ENCODE measurements around the gene FRMD3. TPM values are rescaled to one million over a fixed set of nuclear protein-coding genes. Genes with fewer than 3 reads are reported as not detected.

The FRMD3 gene
- total and polyA plus RNA-seq, 7 donors, result 5.9 to 27.4 (median 8.3) TPM

DNA sequence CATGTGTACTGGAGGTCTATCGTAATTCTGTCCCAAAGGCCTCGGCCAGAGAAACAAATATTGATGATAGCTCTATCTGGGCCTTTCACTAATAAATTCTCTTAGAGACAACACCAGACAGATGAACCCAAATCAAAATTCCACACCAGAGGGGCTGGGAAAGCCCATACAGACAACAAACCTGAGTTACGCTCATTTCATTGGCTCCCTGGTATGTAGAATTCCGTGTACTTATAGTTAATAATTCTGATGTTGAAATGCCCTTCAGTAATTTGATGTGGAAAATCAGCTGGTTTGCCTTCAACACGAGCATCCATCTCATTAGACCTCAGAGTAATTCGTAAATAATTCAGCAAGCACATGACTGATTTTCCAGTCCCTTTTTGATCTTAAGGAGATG lies 53.2 kb downstream of the FRMD3 start:
- peaks cover 0 to 4% (median 1%) of the 10 kb centered on the region in 4 donors for H3K9me3 ChIP-seq
- no peak for TF ChIP-seq POLR2AphosphoS5 (IDR thresholded peaks at IDR 0.05)
- TF ChIP-seq, protein P1, sequence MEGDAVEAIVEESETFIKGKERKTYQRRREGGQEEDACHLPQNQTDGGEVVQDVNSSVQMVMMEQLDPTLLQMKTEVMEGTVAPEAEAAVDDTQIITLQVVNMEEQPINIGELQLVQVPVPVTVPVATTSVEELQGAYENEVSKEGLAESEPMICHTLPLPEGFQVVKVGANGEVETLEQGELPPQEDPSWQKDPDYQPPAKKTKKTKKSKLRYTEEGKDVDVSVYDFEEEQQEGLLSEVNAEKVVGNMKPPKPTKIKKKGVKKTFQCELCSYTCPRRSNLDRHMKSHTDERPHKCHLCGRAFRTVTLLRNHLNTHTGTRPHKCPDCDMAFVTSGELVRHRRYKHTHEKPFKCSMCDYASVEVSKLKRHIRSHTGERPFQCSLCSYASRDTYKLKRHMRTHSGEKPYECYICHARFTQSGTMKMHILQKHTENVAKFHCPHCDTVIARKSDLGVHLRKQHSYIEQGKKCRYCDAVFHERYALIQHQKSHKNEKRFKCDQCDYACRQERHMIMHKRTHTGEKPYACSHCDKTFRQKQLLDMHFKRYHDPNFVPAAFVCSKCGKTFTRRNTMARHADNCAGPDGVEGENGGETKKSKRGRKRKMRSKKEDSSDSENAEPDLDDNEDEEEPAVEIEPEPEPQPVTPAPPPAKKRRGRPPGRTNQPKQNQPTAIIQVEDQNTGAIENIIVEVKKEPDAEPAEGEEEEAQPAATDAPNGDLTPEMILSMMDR (IDR thresholded peaks at IDR 0.05), result no peak
- no peak for TF ChIP-seq EP300 (IDR thresholded peaks at IDR 0.05)
- TF ChIP-seq POLR2A (IDR thresholded peaks at IDR 0.05), result no peak
- intact Hi-C loops (cut with DNase I), result no loop called here
- no peaks in the 10 kb centered on the region for H3K27me3 ChIP-seq
- H3K27ac ChIP-seq, result no peak overlapping the region
- no peaks in the 10 kb centered on the region for H3K36me3 ChIP-seq
- no peaks in the 10 kb centered on the region for H3K4me1 ChIP-seq
- 83 to 93% methylated on average over 6 of the region's 6 CpGs for WGBS, 2 donors
- DNase-seq, result no peak
- no peak overlapping the region for H3K4me3 ChIP-seq

DNA sequence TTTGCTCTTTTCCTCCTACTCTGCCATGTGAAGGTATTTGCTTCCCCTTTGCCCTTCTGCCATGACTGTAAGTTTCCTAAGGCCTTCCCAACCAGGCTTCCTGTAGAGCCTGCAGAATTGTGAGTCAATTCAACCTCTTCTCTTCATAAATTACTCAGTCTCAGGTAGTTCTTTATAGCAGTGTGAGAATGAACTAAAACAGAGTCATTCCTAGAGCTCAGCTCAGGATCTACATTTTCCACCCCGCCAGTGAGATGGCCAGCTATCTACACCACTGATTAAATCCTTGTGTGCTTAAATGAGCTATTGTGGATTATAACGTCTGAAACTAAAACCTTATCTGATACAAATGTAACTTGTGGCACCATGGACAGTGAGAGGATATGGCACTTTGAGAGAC lies 55.0 kb downstream of the FRMD3 start:
- WGBS, 2 donors, result 81% methylated on average over 2 of the region's 2 CpGs
- no peak for DNase-seq
- H3K36me3 ChIP-seq, result no peaks in the 10 kb centered on the region
- TF ChIP-seq, protein P1 (IDR thresholded peaks at IDR 0.05), result no peak
- TF ChIP-seq EP300 (IDR thresholded peaks at IDR 0.05), result no peak
- TF ChIP-seq POLR2AphosphoS5 (IDR thresholded peaks at IDR 0.05), result no peak
- TF ChIP-seq POLR2A (IDR thresholded peaks at IDR 0.05), result no peak
- peaks cover 0 to 6% (median 4%) of the 10 kb centered on the region in 4 donors for H3K9me3 ChIP-seq
- H3K4me3 ChIP-seq, result no peak overlapping the region
- H3K27ac ChIP-seq, result no peak overlapping the region
- H3K27me3 ChIP-seq, result no peaks in the 10 kb centered on the region
- intact Hi-C loops (cut with DNase I), result no loop called here
- no peaks in the 10 kb centered on the region for H3K4me1 ChIP-seq

DNA sequence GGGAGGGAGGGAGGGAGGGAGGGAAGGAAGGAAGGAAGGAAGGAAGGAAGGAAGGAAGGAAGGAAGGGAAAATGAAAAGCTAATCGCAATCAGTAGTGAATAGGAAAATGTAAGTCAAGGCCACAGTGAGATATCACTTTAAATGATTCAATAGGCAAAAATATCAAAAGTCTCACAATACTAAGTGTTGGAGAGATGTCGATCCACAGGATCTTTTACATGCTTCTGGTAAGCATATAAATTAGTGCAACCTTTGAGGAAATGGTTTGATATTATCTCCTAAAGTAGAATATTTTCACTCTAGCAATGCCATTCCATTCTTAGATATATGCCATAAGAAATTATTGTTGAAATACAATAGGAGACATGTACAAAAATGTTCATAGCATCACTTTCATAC lies 58.4 kb downstream of the FRMD3 start:
- Histone ChIP-seq H3K27me3 (no peaks in the 10 kb centered on the region), H3K36me3 (no peaks in the 10 kb centered on the region), H3K9me3 (peaks cover 0 to 6% (median 4%) of the 10 kb centered on the region in 4 donors), H3K4me3 (no peak overlapping the region), H3K27ac (no peak overlapping the region), H3K4me1 (no peaks in the 10 kb centered on the region)
- intact Hi-C loops (cut with DNase I), result no loop called here
- no peak for TF ChIP-seq POLR2A (IDR thresholded peaks at IDR 0.05)
- TF ChIP-seq EP300 (IDR thresholded peaks at IDR 0.05), result no peak
- TF ChIP-seq, protein P1 (IDR thresholded peaks at IDR 0.05), result no peak
- no peak for TF ChIP-seq POLR2AphosphoS5 (IDR thresholded peaks at IDR 0.05)
- DNase-seq, result no peak
- WGBS, 2 donors, result 94 to 96% methylated on average over 2 of the region's 2 CpGs

DNA sequence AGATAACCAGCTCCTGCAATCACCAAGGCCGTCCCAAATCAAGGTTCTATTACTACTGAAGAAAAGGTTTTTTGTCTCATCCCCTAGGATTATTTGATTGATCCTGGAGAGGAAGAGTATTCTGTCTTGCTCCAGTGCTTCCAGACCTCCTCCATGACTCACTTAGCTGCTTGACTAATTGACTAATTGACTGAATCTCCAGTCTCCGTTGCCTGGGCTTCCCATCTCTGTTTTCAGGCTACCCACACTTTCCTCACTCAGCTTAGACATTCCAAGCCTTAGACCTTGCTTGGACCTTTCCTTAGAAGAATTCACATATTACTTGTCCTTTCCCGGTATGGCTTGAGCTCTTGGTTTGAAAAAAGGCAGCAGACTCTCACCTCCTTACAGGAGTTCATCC lies 60.6 kb downstream of the FRMD3 start:
- TF ChIP-seq, protein P1 (IDR thresholded peaks at IDR 0.05), result no peak
- TF ChIP-seq EP300 (IDR thresholded peaks at IDR 0.05) (no peak), POLR2A (IDR thresholded peaks at IDR 0.05) (no peak), POLR2AphosphoS5 (IDR thresholded peaks at IDR 0.05) (no peak)
- no peaks in the 10 kb centered on the region for H3K27me3 ChIP-seq
- no peak for DNase-seq
- no peak overlapping the region for H3K27ac ChIP-seq
- peaks cover 0 to 6% (median 0%) of the 10 kb centered on the region in 4 donors for H3K4me1 ChIP-seq
- intact Hi-C loops (cut with DNase I), result no loop called here
- WGBS, 2 donors, result 85 to 91% methylated on average over 3 of the region's 3 CpGs
- no peak overlapping the region for H3K4me3 ChIP-seq
- H3K9me3 ChIP-seq, result peaks cover 0 to 6% (median 4%) of the 10 kb centered on the region in 4 donors
- no peaks in the 10 kb centered on the region for H3K36me3 ChIP-seq

DNA sequence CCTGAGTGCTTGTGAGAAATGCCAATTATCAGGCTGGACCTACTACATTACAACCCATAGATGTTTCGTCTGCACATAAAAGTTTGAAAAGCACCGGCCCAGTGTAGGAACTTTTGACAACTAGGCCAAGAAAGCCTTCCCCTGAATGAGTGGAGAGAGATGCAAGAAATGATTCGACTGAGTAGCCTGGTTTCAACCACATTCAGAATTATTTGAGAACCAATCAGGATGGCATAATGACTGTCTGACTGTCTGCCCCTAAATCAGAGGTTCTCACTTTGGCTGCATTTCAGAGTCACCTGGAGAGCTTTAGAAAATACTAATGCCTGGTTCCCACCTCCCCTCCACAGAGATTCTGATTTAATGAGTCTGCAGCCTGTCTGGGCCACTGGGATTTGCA lies 61.1 kb downstream of the FRMD3 start:
- TF ChIP-seq EP300 (IDR thresholded peaks at IDR 0.05), result no peak
- no peak for TF ChIP-seq POLR2AphosphoS5 (IDR thresholded peaks at IDR 0.05)
- TF ChIP-seq POLR2A (IDR thresholded peaks at IDR 0.05), result no peak
- TF ChIP-seq, protein P1 (IDR thresholded peaks at IDR 0.05), result no peak
- H3K27me3 ChIP-seq, result no peaks in the 10 kb centered on the region
- no peaks in the 10 kb centered on the region for H3K36me3 ChIP-seq
- H3K9me3 ChIP-seq, result peaks cover 0 to 6% (median 4%) of the 10 kb centered on the region in 4 donors
- H3K27ac ChIP-seq, result no peak overlapping the region
- H3K4me3 ChIP-seq, result no peak overlapping the region
- WGBS, 2 donors, result 89 to 95% methylated on average over 3 of the region's 3 CpGs
- intact Hi-C loops (cut with DNase I), result no loop called here
- H3K4me1 ChIP-seq, result peaks cover 0 to 6% (median 0%) of the 10 kb centered on the region in 4 donors
- DNase-seq, result no peak
